NCI-H146 treated with DMSO at 0.1 percent for 48 hours (cell line): Measurements from ENCODE around the gene EIF3A.
"Not testable (repeated sequence)": the region's sequence is repeated elsewhere in the genome, so short reads cannot be mapped to it uniquely, and the experiment has no call there.

Experiments used
- DNase-seq: peaks from one replicate; lab custom pipeline; 2025; ENCODE audit not compliant: unreplicated experiment; lab: John Stamatoyannopoulos, UW

Gene EIF3A, protein sequence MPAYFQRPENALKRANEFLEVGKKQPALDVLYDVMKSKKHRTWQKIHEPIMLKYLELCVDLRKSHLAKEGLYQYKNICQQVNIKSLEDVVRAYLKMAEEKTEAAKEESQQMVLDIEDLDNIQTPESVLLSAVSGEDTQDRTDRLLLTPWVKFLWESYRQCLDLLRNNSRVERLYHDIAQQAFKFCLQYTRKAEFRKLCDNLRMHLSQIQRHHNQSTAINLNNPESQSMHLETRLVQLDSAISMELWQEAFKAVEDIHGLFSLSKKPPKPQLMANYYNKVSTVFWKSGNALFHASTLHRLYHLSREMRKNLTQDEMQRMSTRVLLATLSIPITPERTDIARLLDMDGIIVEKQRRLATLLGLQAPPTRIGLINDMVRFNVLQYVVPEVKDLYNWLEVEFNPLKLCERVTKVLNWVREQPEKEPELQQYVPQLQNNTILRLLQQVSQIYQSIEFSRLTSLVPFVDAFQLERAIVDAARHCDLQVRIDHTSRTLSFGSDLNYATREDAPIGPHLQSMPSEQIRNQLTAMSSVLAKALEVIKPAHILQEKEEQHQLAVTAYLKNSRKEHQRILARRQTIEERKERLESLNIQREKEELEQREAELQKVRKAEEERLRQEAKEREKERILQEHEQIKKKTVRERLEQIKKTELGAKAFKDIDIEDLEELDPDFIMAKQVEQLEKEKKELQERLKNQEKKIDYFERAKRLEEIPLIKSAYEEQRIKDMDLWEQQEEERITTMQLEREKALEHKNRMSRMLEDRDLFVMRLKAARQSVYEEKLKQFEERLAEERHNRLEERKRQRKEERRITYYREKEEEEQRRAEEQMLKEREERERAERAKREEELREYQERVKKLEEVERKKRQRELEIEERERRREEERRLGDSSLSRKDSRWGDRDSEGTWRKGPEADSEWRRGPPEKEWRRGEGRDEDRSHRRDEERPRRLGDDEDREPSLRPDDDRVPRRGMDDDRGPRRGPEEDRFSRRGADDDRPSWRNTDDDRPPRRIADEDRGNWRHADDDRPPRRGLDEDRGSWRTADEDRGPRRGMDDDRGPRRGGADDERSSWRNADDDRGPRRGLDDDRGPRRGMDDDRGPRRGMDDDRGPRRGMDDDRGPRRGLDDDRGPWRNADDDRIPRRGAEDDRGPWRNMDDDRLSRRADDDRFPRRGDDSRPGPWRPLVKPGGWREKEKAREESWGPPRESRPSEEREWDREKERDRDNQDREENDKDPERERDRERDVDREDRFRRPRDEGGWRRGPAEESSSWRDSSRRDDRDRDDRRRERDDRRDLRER (N-terminal part only)

DNA sequence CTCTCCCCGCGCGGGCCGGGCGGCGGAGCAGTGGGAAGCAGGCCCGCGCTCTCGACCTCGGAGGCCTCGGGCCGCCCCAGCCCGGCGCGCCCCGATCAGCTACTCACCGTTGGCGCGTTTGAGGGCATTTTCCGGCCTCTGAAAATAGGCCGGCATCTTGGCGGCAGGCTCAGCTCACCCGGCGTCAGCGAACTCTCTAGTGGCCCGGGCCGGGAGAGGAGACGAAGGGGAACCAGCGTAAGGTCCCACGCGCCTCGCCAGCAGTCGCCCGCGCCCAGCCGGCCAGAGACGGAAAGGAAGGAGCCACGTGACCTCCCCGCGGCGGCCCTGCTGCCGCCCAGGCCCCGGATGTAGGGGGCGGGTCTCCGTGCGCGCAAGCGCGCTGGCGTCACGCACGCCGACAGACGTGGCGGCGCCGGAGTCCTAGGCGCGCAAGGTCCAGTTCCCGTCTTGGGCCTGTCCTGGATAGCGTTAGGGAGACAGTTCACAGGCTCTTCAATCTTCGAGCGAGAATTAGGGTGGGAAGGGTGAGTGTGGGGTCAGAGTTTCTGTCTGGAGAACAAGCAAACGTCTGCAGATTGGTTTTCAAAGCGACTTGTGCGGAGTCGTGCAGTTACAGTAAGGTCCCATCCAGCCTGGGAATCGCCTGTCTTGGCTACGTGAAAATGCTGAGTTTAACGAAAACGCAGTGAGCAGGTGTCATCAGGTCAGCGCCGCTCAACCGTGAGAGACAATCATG lies at the start of gene EIF3A:
Gene EIF3A (minus strand): TSS at position 297 of the 739 bp plus-strand sequence. CDS start 141 bp downstream, at position 156.
- DNase-seq, result peak; percentile 85

DNA sequence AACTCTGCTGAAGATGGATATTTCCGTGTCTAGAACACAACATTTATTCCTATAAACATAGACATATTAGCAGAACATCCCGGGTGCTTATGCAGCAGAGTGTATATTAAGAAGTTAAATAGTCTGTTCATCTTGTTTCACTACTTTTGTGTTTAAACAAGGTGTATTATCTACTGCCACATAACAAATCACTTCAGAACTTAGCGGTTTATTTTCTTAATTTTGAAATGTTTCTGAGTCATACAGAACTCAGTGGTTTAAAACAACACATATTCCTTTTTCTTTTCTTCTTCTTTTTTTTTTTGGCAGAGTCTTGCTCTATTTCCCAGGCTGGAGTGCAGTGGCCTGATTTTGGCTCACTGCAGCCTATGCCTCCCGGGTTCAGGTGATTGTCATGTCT lies 49.1 kb upstream of the EIF3A start:
- DNase-seq, result no peak

DNA sequence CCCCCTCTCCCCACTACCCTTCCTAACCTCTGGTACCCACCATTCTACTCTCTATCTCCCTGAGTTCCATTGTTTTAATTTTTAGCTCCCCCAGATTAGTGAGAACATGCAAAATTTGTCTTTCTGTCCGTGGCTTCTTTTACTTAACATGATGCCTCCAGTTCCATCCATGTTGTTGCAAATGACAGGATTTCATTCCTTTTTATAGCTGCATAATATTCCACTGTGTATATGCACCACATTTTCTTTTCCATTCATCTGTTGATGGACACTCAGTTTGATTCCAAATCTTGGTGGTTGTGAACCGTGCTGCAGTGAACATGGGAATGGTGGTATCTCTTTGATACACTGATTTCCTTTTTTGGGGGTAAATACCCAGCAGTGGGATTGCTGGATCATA lies 45.3 kb upstream of the EIF3A start:
- no peak for DNase-seq

DNA sequence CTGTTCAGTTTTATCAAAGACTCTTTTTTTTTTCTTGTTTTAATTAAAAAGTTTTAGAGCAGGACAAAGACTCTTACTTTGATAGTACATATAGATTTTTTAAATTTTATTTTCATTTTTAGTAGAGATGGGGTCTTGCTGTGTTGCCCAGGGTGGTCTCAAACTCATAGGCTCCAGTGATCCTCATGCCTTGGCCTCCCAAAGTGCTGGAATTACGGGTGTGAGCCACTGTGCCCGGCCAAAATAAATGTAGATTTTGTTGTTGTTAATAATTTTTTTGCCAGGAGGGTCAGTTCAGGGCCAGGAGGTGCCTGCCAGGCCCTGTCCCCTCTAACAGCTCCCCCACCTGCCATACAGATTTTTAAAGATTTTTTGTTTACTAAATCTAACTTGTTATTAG lies 40.3 kb upstream of the EIF3A start:
- no peak for DNase-seq

DNA sequence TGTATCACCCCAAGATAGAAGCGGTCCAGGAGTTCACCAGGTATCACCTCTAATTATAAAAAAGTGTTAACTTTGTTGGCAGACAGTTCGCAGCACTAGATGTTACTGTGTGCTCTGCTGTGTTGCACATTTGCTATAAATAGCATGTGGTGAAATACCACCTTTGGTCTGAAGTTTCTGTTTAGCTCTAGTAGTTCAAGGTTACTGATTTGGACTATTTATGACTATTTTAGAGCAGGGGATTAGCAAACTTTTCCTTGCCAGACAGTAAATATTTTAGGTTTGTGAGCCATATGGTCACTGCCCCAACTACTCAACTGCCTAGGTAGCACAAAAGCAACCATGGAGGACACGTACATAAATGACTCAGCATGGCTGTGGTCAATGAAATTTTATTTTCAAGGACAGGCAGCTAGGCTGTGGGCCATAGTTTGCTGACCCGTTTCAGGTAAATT lies 39.8 kb upstream of the EIF3A start:
- no peak for DNase-seq

DNA sequence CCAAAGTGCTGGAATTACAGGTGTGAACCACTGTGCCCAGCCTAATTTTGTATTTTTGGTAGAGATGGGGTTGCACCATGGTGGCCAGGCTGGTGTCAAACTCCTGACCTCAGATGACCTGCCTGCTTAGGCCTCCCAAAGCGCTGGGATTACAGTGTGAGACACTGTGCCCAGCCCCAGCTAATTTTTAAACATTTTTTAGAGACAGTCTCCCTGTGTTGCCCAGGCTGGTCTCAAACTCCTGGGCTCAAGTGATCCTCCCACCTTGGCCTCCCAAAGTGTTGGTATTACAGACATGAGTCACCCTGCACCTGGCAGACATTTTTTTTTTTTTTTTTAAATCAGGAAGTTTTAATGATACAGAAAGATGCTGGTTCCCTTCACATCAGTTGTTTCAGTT lies 38.8 kb upstream of the EIF3A start:
- DNase-seq, result no peak

DNA sequence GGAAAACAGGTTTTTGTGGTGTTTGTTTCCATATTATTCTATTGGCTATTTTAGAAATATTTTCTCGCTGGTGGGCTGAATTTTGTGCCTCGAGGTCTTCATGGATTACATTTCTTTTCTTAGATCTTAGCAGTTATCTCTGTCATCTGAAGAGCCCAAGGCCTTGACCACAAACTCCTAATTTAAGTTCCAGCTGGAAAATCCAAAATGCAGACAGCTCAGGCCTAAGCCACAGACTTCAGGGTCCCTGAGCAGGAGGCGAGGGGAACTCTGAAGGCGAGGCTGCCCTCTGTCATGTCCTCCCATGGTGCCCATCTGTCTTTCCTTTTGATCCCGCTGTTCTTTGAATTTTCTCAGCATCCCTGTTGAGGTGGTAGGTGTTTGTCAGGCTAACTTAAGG lies 37.6 kb upstream of the EIF3A start:
- DNase-seq, result no peak

DNA sequence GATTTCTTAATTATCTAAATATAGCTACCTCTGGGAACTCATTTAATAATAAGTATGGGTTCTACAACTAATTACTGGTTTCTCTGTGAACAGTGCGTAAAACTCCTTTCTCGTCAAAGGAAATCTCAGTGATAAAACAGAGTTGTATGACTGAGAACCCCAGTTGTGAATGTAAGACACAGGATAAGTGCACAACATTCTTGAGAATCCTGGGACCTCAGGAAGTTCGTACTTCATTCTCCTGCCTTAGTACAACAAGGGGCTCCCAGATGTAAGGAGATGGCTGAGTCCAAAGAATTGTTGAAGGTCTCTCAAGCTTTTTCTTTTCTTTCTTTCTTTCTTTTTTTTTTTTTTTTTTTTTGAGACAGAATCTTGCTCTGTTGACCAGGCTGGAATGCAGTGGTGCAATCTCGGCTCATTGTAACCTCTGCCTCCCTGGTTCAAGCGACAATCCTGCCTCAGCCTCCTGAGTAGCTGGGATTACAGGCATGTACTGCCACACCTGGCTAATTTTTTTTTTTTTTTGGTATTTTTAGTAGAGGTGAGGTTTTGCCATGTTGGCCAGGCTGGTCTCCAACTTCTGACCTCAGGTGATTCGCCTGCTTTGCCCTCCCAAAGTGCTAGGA lies 35.8 kb upstream of the EIF3A start:
- DNase-seq, result no peak

DNA sequence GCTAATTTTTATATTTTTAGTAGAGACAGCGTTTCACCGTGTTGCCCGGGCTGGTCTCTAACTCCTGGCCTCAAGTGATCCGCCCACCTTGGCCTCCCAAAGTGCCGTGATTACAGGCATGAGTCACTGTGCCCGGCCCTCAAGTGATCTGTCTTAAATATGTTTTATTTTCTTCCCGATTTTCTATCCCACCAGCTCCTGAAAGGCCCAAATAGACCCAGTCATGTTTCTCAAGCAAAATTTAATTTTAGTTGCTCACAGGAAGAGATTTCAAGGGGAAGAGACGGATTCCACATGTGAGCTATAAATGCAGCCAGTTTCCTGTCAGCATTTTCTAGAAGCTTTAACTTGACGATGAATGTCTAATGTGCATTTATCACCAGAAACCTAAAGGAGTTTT lies 35.3 kb upstream of the EIF3A start:
- DNase-seq, result no peak

DNA sequence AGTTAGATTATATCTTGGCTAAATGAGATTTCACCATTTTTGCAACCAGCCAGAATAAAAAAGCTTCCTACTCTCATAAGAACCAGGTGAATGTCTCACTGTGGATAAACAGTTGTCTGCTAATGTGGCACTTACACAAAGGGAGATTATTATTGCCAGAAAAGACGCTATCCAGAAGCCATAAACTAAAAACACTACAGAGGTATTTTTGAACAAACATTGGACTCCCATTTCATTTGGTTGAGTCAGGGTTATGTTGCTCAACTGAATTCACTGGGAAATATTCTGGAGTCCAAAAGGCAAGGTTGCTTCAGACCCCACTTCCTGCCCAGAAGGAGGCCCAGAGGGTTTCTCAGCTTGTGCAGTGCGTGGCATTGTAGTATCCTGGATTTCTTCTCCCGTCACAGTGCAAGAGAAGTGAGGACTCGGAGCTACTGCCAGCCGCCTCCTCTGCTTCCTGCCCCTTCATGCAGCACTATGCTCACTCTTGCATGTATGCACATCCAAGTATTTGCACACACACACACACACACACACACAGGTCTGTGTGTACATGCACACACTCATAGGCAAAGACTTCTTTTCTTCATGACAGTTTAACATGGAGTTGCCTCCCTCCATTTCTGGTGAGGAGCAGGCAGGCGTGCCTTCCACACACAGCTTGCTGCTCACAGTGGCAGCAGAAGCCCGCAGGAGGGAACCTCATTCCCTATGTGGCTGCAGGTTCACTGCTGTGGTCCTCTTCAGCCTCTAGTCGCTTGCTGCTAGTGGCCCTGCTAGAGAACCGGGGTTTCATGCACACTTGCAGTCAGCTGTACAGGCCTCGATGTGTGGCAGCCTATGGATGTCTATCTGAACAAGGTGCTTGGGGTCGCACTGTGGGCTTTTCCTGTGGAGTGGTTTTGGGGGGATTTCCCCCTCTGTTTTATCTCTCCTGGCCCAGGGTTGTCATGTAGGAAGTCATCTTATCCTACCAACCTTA lies 33.4 kb upstream of the EIF3A start:
- DNase-seq, result no peak

DNA sequence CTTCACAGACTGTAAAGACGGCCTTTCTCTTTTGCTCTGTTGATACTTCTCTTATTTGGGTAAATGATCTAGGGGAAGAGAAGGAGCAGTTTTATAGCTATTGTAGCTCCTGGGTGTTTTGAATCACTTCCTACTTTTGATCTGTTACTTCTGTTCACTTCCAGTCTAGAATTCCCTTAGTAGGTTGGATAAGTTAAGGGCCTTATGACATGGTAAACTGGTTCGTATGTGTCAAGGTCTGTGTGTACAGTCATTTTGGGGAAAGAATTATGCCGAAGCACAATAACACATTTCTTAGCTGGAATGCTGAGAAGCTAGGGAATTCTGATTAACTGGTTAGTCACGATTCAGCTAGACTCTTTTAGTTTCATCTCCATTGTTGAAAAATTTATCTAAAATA lies 31.4 kb upstream of the EIF3A start:
- no peak for DNase-seq

DNA sequence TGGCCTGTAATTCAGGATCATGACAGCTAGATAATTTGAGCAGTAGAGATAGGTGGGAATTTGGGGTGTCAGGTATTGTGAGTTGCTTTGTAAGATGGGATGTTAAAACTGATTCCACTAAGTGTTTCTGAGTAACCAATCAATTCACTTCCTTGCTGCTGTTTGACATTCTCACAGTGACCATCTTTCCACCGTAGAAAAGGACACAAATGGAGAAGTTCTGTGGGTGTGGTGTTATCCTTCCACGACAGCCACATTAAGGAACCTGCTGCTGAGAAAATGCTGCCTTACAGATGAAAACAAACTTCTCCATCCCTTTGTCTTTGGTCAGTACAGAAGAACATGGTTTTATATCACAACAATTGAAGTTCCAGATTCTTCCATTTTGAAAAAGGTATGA lies 27.2 kb upstream of the EIF3A start:
- not testable (repeated sequence) for DNase-seq

DNA sequence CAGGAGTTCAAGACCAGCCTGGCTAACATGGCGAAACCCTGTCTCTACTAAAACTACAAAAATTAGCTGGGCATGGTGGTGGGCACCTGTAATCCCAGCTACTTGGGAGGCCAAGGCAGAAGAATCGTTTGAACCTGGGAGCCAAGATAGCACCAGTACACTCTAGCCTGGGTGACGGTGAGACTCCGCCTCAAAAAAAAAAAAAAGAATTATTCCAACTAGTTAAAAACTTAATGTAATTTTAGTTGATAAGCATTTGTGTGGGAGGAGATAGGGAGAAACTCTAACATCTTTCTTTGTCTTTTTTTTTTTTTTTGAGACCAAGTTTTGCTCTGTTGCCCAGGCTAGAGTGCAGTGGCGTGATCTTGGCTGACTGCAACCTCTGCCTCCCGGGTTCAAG lies 26.5 kb upstream of the EIF3A start:
- DNase-seq, result not testable (repeated sequence)

DNA sequence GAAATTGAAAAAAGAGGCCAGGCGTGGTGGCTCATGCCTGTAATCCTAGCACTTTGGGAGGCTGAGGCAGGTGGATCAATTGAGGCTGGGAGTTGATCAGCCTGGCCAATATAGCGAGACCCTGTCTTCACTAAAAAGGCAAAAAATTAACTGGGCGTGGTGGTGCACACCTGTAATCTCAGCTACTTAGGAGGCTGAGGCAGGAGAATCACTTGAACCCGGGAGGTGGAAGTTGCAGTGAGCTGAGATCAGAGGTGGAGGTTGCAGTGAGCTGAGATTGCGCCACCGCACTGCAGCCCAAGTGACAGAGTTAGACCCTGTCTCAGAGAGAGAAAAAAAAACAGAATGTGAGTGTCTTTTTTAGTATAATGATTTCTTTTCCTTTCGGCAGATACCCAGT lies 25.3 kb upstream of the EIF3A start:
- not testable (repeated sequence) for DNase-seq

DNA sequence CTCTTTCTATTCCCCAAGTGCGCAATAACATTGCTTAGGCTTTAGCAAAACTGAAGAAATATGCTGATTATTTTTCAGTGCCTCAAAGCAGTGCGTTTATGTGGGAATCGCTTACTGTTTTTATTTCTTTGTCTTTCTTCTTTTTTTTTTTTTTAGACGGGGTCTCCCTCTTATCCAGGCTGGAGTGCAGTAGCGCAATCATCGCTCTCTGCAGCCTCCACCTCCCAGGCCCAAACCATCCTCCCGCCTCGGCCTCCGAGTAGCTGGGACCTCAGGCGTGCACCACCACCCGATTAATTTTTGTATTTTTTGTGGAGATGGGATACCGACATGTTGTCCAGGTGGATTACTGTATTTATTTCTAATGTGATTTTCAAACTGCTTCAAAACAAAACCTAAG lies 24.5 kb upstream of the EIF3A start:
- DNase-seq, result no peak

DNA sequence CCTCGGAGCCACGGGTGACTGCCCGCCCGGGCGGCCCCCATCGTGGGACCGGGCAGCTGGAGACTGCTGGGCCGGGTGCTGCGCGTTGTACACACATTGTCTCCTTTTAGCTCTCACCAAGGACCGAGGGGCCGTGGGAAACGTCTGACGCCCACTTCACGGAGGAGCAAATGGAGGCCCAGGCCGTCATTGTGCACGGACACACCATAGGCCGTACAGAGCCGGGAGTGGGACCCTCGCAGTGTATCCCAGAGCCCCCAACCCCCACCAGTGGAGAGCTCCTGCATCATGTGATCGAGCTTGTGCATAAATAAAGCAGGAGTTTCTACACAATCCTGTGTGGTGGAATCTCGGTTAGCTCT lies 24.0 kb upstream of the EIF3A start:
- DNase-seq, result no peak

DNA sequence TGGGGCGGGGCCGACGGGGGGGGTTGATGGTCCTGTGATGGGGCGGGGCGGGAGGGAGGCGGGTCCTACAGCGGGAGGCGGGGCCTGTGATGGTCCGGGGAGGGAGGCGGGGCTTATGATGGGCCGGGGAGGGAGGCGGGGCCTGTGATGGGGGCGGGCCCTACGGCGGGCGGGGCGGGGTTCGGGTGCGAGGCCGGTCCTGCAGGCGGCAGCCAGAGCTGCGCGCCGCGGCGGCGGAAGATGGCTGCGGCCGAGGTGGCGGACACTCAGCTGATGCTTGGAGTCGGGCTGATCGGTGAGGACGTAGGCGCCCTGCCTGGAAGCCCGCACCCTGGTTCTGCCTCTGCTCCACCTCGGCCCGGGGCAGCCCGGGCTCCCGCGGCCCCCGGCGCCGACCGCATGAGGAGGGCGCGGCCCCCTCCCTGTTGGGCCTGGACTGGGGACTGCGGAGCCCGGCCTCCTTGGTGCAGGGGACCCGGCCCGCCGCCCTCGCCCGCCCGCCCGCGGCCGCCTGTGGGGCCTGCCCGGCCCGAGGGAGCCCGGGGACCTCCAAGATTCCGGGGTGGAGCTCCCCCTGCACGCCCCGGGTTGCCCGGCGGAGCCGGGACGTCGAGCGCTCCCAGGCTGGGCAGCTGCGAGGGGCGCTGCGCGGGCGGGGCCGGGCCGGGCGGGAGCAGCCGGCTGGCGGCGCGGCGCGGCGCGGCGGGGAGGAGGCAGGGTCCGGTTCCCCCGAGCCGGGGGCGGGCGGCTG lies 23.5 kb upstream of the EIF3A start, which contains the start of gene DENND10:
Gene DENND10 (plus strand): TSS at position 211 of the 751 bp plus-strand sequence. CDS start 30 bp downstream, at position 241.
- DNase-seq, result peak; percentile 24

DNA sequence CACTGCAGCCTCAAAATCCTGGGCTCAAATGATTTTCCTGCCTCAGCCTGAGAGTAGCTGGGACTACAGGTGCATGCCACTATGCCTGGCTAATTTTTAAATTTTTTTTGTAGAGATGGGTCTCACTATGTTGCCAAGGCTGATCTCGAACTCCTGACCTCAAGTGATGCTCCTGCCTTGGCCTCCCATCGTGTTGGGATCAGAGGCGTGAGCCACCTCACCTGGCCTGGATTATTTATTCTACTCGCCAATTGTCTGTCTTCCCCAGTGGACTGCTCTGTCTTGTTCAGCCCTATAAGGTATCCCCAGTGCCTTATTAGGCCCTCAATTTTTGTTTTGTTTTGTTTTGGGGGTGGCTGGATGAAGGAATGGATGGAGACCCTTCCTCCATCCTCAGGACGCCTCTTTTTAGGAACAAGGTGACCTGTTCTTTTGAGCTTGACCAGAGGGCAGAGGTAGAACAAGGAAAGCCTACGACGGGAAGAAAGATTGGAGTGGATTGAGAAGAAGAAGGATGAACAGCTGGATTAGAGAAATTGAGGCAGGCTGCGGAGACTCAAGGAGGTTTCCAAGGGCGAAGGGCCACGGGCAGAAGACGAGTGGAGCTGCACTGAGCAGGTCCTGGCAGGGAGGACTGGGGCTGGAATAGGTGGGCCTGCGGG lies 22.8 kb upstream of the EIF3A start:
- DNase-seq, result no peak
